GM18873 (cell line): ENCODE measurements around the gene ERBB2.
A peak's percentile ranks its signal among the peaks of the same experiment; 100 is the strongest.
"Not testable (repeated sequence)": the region's sequence is repeated elsewhere in the genome, so short reads cannot be mapped to it uniquely, and the experiment has no call there.

Experiments used
- ATAC-seq: cut with Tn5 transposase; IDR thresholded peaks from one replicate; pipeline ENCODE4 v1.9.1; 2021; ENCODE audit warnings: mild to moderate bottlenecking, moderate library complexity, moderate number of reproducible peaks; ENCODE audit not compliant: unreplicated experiment, low FRiP score

ERBB2 gene

DNA sequence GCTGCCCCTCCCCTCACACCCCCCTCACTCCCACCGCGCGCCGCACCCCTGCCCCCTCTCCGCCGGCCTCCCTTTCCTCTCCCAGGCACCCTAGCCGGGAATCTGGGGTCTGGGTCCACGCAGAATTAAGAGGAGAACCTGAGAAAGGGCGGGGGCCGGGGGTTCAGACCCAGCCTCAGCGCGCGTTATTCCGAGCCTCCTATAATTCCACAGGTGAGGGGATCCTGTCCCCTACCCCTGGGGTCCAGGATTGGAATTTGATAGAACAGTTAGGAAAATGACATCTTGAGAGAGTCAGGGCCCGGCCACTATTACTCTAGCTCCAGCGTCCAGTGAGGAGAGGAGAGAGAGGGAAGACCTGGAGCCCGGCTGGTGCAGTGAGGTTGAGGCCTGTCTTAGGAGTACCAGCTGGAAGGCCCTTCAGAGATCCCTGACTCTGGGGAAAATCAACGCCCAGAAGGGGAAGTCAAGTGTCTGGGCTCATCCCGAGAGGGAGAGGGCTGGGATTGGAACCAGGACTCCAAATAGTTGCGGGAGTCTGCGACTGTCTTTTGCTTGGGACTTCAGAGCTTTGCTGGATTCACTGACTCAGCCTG is 55.2 kb downstream of the ERBB2 start:
- ATAC-seq: no peak

DNA sequence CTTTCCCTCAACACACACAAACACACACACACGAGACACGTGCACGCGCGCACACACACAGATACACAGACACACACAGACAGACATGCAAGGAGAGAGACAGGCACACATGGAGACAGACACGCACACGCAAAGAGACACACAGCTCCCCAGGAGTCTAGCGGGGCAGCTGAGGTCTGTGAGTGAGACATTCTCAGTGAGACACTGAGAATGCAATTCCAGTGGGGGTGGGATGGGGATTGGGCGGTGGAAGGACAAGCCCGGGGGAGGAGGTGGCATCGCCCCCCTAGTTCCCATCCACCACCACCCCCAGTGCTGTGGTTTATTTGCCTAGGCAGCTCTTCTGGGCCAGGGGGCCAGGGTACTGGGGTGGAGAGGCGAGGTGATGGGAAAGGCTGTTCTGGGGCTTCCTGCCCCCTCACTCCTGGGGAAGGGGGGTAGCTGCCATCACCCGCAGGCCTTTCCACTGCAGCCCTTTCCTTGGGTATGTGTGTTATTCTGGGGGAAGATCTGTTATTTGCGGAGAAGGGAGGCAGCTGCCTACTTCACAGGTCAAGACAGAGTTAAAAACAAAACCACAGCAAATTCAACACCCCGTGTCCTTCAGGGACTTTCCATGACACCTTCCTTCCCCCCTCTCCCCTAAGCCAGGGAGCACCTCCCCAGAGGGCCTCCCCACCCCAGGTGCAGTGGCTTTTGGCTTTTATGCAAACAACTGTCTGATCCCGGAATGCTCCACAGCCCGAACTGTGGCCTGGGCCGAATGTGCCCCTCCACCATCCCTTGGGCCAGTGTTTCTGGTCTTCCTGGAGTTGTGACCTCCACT is 55.9 kb downstream of the ERBB2 start:
- ATAC-seq: no peak

DNA sequence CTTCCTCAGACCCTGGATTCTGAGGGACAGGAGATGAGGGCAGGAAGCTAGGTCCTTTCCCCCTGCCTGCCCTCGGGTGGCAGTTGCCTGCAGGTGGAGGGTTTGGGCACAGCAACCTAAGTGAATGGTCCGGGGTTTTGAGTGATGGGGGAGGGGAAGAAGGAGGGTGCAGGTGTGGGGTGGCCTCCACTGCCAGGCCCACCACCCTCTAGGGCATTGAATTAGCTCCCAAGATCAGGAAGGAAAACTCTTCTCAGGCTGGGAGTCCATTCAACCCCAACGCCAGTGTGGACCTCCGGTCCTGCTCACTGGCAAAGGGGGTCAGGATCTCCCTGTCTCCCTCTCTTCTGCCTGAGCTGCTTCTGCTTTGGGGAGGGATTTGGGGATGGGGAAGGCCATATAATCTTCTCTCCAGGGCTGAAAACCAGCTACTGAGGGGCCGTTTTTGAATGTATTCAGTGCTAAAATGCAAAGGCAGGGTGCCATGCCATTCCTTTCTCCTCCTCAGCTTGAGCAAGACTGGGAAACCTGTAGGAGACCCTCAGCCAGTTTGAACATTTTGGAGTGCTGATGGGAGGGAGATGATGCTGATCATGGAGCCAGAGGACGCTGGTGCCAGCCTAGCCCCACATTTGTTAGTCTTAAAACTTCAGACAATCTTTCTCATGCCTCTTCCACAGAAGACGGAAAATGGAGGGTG is 56.7 kb downstream of the ERBB2 start:
- ATAC-seq: no peak

DNA sequence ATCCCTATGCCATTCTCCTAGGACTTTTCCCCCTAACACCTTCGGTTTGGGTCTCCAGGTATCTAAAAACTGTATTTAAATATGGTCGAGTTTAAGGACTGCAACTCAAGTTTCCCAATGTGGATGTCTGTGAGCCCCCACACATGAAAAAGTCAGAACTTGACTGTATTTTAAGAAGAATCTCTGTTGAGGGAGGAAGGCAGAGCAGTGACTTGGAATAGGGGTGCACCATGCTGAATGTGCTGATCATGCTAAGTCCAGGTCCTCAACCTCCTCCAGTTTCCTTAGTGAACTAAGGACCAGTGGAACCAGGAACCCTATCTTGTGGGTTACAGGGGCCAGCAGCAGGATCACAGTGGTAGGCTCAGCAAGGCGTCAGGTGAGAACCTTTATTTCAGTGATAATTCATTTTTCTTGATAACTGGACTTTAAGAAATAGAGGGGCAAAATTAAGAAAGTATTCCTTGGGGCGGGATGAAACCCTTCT is 57.4 kb downstream of the ERBB2 start:
- no peak for ATAC-seq

DNA sequence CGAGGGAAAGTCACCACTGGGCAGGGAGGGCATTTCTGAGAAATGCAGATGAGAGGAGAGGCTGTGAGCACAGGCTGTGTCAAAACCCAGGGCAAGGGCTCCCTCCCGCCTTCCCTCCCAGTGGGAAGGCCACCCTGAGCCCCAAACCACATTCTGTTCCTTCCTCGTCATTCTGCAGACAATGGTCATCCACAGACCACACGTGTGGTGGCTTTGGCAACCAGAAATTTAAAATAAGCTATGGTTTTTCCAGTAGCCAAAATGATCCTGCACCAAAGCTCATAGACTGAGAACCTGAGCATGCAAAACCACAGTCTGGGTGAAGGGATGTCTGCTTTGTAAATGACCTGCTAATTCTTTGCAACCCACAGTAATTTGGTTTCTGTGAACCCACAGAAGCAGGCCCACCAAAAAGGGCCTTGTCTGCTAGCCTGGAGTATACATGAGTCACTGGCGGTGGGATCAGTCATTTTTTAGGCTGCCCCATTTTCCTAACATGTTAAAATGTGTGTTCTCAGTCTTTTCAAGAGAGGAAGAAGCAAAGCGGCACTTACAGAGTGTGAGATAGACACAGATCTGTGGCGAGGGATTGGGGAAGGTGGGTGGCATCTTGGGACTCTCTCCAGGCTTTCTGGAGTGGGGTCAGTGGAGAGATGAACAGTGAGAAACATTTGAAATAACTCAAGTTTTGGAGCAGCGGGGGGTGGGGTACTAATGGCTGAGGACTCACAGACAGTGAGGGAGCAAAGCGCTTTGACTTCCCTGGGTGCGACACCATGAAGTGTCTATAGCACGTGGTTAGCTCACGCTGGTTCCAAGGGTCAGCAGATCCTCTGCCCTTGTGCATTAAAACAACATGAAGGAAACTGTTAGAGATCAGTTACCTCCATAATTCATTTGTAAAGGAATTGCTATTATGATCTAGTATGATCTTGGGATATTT is 58.3 kb downstream of the ERBB2 start:
- ATAC-seq: no peak

DNA sequence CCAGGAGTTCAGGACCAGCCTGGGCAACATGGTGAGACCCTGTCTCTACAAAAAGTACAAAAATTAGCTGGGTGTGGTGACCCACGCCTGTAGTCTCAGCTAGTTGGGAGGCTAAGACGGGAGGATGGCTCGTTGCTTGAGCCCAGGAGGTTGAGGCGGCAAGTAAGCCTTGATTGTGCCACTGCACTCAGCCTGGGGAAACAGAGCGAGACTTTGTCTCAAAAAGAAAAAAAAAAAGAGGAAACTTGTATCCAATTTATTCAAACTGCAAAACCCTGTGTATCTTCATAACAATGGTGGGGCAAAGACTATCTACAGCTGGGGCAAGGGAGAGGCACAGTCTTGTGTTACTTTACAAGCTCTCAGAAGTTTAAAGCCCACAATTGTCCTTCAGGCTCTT is 59.3 kb downstream of the ERBB2 start:
- ATAC-seq: no peak

DNA sequence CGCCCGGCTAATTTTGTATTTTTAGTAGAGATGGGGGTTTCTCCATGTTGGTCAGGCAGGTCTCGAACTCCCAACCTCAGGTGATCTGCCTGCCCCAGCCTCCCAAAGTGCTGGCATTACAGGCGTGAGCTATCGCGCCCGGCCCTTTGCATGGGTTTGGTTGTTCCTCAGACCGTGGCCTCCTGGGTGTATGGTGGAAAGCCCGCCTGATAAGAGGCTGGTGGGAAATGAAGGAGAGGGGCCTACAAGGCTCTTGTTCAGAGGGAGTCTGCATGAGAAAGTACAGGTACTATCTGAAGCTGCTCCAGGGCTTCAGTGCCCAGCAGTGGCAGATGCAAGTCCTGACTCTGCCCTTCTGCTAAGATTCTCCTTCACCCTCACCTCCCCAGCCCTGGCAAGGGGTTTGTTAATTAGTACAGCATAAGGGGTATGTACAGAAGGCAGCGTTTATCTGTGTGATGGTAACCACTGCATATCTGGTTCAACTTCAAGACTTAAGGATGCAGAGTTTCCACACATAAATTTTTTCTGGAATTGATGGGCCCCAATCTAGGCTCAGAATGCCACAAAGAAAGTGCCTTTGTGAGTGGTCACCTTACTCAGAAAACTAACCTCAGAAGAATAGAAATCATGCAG is 62.1 kb downstream of the ERBB2 start:
- ATAC-seq: no peak

DNA sequence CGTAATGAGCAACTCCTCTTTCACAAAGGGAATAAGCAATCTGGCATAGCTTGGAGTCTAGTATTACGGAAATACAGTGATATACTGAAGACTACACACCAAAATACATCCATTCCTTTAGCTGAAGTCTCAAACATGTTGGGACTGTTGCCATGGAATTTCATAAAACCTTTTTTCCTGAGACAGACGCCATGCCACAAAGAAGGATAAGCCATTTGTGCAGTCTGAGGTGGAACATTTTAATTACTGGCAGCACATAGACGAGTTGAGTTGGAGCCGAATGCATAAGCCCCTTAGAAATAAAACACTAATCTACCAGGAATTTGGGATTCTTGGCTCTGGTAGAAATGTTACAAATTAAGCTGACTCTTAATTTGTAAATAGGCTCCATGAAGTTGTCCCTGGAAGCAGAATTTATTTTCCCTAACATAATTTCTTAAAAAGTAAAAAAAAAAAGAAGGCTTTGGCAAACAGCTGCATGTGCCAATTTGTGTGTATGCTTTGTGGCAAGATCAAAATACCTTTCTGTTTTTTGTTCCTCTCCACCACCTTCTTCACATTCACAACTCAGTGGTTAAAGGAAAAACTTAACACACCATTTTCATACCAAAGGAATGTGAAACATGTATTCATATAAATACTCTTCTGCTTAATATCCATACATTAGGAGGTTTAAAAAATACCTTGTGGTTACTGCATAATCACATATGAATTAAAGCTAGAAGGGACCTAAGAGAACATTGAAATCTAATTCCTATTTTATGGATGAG is 63.4 kb downstream of the ERBB2 start:
- ATAC-seq: no peak

DNA sequence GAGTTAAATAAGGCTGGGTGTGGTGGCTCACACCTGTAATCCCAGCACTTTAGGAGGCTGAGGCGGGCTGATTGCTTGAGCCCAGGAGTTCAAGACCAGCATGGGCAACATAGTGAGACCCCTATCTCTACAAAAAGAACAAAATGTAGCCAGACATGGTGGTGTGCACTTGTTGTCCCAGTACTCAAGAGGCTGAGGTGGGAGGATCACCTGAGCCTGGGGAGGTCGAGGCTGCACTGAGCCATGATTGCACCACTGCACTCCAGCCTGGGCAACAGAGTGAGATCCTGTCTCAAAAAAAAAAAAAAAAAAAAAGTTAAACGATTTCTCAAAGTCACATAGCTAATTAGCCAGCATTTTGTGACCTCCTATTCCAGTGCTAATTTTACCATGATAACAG is 64.3 kb downstream of the ERBB2 start:
- ATAC-seq: not testable (repeated sequence)

DNA sequence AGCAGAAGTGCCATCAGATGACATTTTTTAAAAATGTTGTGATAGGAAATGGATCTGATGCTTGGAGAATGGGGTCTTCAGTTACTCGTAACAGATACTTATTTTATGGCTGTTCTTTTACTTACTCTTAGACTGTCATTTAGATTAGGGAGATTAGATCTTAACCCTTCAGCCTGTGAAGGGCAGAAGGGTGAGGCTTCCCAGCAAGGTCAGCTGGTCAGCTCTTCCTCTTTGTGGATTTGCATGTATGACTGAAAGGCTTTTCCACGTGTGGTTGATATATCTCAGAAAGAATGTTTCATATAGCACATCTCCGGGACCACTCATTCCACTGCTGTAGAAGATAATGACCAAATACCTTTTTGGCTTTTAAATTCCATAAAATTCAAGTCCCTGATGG is 65.3 kb downstream of the ERBB2 start:
- ATAC-seq: no peak

DNA sequence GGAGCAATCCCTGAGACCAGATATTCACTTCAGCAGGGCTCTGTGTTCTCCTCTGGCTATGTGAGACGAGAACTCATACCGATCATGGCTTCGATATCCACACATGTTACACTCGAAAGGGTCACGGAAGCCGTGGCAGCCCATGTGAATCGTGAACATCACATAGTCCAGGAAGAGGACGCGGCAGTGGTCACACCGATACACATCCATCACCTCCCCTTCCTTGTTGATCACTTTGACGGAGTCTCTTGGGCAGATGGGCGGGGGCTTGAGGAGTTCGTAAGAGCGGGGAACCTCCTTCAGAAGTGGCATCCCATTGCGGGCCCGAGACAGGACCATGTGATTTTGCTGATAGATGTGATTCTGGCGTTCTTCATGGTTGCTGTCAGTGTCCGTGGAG is 65.9 kb downstream of the ERBB2 start:
- no peak for ATAC-seq

DNA sequence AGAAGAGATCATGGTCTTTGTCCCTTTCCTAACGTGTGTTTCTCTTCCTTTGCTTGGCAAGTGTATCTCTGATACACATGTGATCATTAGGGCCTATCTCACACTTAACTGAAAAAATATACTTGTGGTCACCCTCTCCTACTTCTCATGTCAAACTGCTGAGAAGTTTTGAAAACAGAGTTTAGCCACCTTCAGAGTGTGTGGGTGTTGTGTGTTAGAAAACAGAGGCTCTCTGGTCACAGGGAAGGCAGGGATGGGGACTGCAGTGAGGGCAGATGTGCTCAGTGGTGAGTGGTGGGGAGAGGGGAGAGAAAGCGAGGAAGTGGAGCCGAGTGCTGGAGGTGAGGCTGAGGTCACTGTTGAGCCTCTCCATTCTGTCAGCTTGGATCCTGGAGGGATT is 67.3 kb downstream of the ERBB2 start:
- no peak for ATAC-seq

DNA sequence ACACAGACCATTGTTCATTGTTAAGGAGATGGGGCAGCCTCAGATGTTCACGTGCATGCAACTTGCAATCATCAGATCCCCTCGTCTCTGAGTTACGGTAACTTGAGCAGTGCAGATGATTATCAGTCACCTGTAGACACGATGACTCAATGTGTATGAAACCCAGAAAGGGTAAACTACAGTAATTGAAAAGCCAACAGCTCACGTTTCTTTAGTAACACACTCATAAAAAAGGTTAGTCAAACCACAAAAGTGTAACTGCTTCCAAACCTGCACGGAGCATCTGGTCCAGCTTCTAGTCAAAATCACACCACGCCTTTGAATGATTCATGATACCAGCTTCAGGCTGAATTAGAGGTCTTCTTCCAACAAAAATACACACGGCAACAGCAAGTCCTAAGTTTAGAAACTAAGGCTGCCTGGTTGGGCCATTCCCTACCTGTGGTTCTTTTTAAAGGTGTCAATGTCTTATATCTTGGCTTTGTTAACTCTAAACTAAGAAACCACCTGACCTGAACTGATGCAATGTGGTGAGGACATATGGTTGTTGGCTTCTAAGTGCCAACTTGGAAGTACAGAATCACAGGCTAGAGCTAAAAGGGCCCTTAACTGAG is 70.2 kb downstream of the ERBB2 start:
- ATAC-seq: peak; percentile 43

DNA sequence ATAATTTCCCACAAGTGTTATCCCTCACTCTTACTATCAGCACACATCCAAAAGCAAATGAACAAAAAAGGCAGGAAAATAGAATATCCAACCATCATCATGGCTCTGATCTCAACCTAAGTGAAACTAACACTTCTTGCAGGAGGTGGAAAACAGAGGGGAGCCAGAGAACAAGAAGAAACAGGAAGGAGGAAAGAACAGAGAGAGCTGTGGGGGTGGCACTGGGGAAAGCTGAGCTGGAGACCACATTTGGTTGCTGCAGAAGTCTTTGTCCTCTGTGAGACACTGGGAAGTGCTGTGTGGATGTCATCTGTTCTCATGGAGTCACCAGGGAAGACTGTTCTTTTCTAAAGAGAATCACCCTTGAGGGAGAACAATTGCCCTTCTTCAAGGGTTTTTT is 72.6 kb downstream of the ERBB2 start:
- no peak for ATAC-seq

DNA sequence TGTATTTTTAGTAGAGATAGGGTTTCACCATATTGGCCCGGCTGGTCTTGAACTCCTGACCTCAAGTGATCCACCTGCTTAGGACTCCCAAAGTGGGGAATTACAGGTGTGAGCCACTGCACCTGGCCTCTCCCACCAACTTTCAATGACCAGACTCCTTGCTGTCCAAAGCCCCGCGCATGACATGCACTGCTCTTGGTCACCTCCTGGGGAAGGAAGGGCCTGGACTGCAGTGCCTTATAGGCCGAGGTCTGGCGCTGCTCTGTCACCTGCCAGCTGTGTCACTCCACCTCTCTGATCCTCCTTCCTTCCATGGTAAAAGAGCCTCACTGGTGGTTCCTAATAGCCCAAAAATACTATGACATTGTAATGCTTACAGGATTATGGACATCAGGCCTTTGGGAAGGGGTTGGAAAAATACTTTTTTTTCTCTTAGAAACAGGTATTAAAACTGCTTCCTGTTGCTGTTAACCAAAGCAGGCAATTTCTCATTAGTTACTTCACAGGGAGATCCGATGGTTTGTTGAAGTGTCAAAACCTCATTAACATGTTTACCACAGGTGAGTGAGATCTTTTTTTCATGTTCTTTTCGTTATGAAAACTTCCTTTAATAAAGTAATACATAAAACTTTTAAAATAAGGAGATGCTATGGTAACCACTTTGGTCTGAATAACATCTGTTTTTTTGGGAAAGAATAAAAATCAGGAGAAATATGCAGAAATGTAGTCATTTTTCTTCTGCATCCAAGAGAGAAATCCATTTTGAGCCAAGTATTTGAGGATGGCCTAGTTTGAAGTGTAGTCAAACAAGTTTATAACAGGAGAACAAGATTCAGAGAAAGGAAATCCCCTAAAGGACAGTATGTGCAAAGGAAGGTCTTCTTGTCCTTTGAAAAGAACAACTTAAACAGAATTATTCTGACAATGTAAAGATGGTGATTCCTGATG is 73.4 kb downstream of the ERBB2 start:
- no peak for ATAC-seq

DNA sequence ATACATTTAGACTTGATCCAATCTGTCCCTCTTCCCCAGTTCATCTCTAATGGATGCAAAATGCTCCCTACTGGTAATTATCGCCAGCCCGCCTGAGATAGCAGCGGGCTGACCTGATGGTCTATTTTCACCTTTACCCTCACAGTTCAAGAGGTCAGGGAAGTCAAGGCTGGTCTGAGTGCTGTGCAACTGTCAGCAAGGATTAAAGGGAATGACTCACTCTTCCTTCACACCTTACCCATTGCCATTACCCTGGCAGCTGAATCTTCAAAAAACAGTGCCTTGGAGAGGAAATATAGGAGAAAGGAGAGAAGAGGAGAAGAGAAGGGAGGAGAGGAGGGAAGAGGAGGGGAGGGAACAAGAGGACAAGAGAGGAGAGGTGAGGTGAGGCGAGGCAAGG is 74.2 kb downstream of the ERBB2 start:
- ATAC-seq: no peak

DNA sequence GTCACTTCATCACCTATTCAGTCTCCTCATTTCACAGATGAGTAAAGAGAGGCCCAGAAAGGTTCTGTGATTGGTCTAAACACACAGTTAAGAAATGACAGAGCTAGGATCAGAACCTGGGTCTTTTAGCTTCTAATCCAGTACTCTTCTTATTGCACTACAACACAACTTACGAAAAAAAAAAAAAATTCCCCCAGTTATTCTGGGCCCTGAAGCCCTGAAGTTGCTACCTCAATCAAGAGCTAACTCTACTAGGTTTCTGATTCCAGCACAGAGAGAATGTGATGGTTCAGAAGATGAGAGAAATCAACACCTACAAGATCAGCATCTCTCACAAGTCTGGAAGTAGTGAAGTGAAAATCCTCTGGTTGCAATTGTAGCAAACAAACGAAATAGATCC is 75.2 kb downstream of the ERBB2 start:
- no peak for ATAC-seq

DNA sequence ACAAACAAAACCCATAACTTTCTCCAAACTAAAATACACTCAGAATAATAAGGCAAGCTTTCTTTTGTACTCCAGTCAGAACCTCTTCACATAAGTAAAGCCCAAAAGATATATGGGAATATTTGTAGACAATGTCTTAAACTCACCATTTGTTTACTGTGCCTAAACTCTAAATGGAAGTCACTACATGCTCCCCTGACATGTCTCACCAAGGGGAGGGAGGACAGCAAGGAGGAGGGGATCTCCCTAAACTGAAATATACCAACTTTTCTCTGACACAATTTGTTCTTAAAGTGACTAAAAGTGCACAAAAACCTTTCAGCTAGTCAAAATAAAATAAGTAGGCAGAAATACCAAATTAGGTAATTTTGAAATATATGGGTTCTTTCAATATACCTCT is 76.4 kb downstream of the ERBB2 start:
- no peak for ATAC-seq
